K562 (cell line): Measurements from ENCODE around the gene SHB. TPM values are rescaled to one million over a fixed set of nuclear protein-coding genes. Genes with fewer than 3 reads are reported as not detected.

Source experiments
- CBX1 ChIP-seq: sonication (generic); IDR thresholded peaks from 2 replicates; pipeline ENCODE4 v1.6.1; 2016; ENCODE audit warnings: antibody characterized with exemption, low read depth, mild to moderate bottlenecking
- CREM ChIP-seq: IDR thresholded peaks from 2 replicates; pipeline ENCODE4 v1.6.1; 2014; ENCODE audit warnings: antibody characterized with exemption, low read depth
- ESRRA ChIP-seq: fragments of 450-650 bp; IDR thresholded peaks from 2 replicates; pipeline ENCODE4 v1.6.1; 2014; ENCODE audit warnings: low read depth, mild to moderate bottlenecking, moderate library complexity, borderline replicate concordance
- HINFP ChIP-seq: fragments of 450-650 bp; conservative IDR thresholded peaks from 2 replicates; pipeline ENCODE4 v1.6.1; 2016; ENCODE audit warnings: missing genetic modification characterization, low read depth, mild to moderate bottlenecking, control low read depth, missing compliant biosample characterization
- HNRNPLL ChIP-seq: fragments of 200-400 bp; formaldehyde crosslinking; IDR thresholded peaks from 2 replicates; pipeline ENCODE4 v1.6.1; 2017; ENCODE audit warnings: low read length, low read depth, mild to moderate bottlenecking; ENCODE audit not compliant: poor library complexity, severe bottlenecking
- ILK ChIP-seq: fragments of 450-650 bp; IDR thresholded peaks from 2 replicates; pipeline ENCODE4 v1.6.1; 2016; ENCODE audit warnings: missing genetic modification characterization, low read depth, mild to moderate bottlenecking, missing compliant biosample characterization, moderate library complexity, borderline replicate concordance
- JUND ChIP-seq, 2 experiments: IDR thresholded peaks; 2 replicates in 1 of 2; 3 replicates in 1 of 2; pipeline ENCODE4 v1.6.1; 2011; ENCODE audit warnings: borderline replicate concordance in 2 of 2, low read depth in 2 of 2, low read length in 2 of 2, improper control_type of control experiment in 1 of 2, missing biosample characterization in 1 of 2, missing genetic modification characterization in 1 of 2, missing genetic modification reagents in 1 of 2
- KDM2B ChIP-seq: fragments of 250-450 bp; sonication (Bioruptor Pico); IDR thresholded peaks from 2 replicates; pipeline ENCODE4 v1.8.0; 2021; ENCODE audit warnings: mild to moderate bottlenecking, moderate library complexity
- MTA3 ChIP-seq: fragments of 450-650 bp; formaldehyde crosslinking; IDR thresholded peaks from 2 replicates; pipeline ENCODE4 v1.6.1; 2017; ENCODE audit warnings: mild to moderate bottlenecking, borderline replicate concordance
- NFRKB ChIP-seq: fragments of 450-650 bp; IDR thresholded peaks from 2 replicates; pipeline ENCODE4 v1.6.1; 2016; ENCODE audit warnings: low read depth
- NFXL1 ChIP-seq: fragments of 450-650 bp; formaldehyde crosslinking; IDR thresholded peaks from 2 replicates; pipeline ENCODE4 v1.4.0; 2021; ENCODE audit warnings: mild to moderate bottlenecking
- NONO ChIP-seq, 2 experiments: fragments of 200-400 bp in 1 of 2; fragments of 450-650 bp in 1 of 2; formaldehyde crosslinking in 1 of 2; IDR thresholded peaks; 2 replicates each; pipeline ENCODE4 v1.6.1; 2017; ENCODE audit warnings: low read depth in 2 of 2, mild to moderate bottlenecking in 2 of 2, moderate library complexity in 2 of 2, low read length in 1 of 2
- NRF1 ChIP-seq, 2 experiments: fragments of 450-650 bp; IDR thresholded peaks in 1 of 2; conservative IDR thresholded peaks in 1 of 2; 2 replicates each; pipeline ENCODE4 v1.6.1; 2014; ENCODE audit warnings: mild to moderate bottlenecking in 2 of 2
- PHB ChIP-seq: fragments of 250-450 bp; sonication (Bioruptor Pico); IDR thresholded peaks from 2 replicates; pipeline ENCODE4 v1.5.0; 2021
- SMAD4 ChIP-seq: fragments of 250-450 bp; sonication (Bioruptor Pico); conservative IDR thresholded peaks from 2 replicates; pipeline ENCODE4 v1.8.0; 2021; ENCODE audit warnings: inconsistent platforms, mild to moderate bottlenecking, moderate library complexity
- STAT6 ChIP-seq: sonication (generic); formaldehyde crosslinking; IDR thresholded peaks from 2 replicates; pipeline ENCODE4 v1.8.1; 2023; ENCODE audit warnings: mild to moderate bottlenecking, missing genetic modification reagents
- TRIM25 ChIP-seq: fragments of 450-650 bp; IDR thresholded peaks from 2 replicates; pipeline ENCODE4 v1.7.0; 2016; ENCODE audit warnings: borderline replicate concordance
- USF1 ChIP-seq: sonication (generic); formaldehyde crosslinking; IDR thresholded peaks from 2 replicates; pipeline ENCODE4 v1.9.0; 2022; ENCODE audit warnings: mild to moderate bottlenecking, missing genetic modification reagents
- ZNF764 ChIP-seq: fragments of 250-450 bp; sonication (Bioruptor Pico); IDR thresholded peaks from 2 replicates; pipeline ENCODE4 v1.4.0; 2020; ENCODE audit warnings: low read depth, mild to moderate bottlenecking, moderate library complexity
- ZZZ3 ChIP-seq: fragments of 450-650 bp; IDR thresholded peaks from 2 replicates; pipeline ENCODE4 v1.6.1; 2016; ENCODE audit warnings: antibody characterized with exemption, mild to moderate bottlenecking, moderate library complexity
- polyA plus RNA-seq, 8 experiments: library from polyadenylated mRNA; depleted of rRNA in 4 of 8; stranded (reverse) in 5 of 8; unstranded in 3 of 8; fragments of >200 nt; fragmentation: Nextera tagmentation in 2 of 8; fragmentation: Illumina TruSeq in 1 of 8; extraction: Ambion mirVana in 2 of 8; extraction: Trizol in 1 of 8; gene quantifications; 2 replicates each; pipeline versions ENCODE4 v1.2.1 to v1.2.3, GENCODE V29; 2011 to 2014; ENCODE audit warnings: inconsistent platforms in 1 of 8, missing spikeins in 1 of 8
- total RNA-seq, 7 experiments: library from RNA; depleted of rRNA in 6 of 7; stranded (reverse); fragments of >200 nt in 6 of 7; fragmentation: Illumina TruSeq in 2 of 7; extraction: Trizol in 2 of 7; gene quantifications; 2 replicates each; pipeline versions ENCODE4 v1.2.1 to v1.2.3, GENCODE V29; 2011 to 2021; ENCODE audit warnings: low replicate concordance in 1 of 7

SHB gene
- total and polyA plus RNA-seq, 9 of the 15 experiments (the other 6 are each of a cell fraction or from before 2014, with no cell fraction given) = 0.78 to 16.0 (median 5.3) TPM

- TF ChIP-seq ILK (no peak), HNRNPLL (peak; percentile 39), STAT6 (CRISPR knock-in tag) (no peak), CREM (peak; percentile 59; the same call in 1 of the 2 replicates), HINFP (no peak), ZNF764 (CRISPR knock-in tag) (no peak), ZZZ3 (no peak), NFXL1 (no peak), TRIM25 (no peak), NONO (IDR thresholded peaks at IDR 0.05; ENCODE audit: low read depth in 2 of 2, low read length in 1 of 2) (no peak), SMAD4 (no peak), JUND (IDR thresholded peaks at IDR 0.05; ENCODE audit: borderline replicate concordance, low read depth, low read length) (peak; percentile 42; the same call in 1 of the 2 replicates), JUND (tag; IDR thresholded peaks at IDR 0.05; ENCODE audit: borderline replicate concordance, low read depth, low read length) (peak; percentile 26; the same call in 1 of the 3 replicates), CBX1 (peak; percentile 93), MTA3 (peak; percentile 65; the same call in 1 of the 2 replicates), NRF1 (conservative IDR thresholded peaks at IDR 0.05 in 1 of 2, IDR thresholded peaks at IDR 0.05 in 1 of 2) (no peak), PHB (CRISPR knock-in tag) (no peak), NFRKB (peak; percentile 10; the same call in 1 of the 2 replicates), ESRRA (peak; percentile 61; the same call in 1 of the 2 replicates), USF1 (CRISPR knock-in tag) (peak; percentile 56), KDM2B (CRISPR knock-in tag) (no peak)
These were observed 30.5 kb downstream of the SHB start (continued) for GRCh38 chr9:38038307-38039089.
